GM13977 (cell line): ENCODE data around the gene SLC35F6.
"Not testable (repeated sequence)": the region's sequence is repeated elsewhere in the genome, so short reads cannot be mapped to it uniquely, and the experiment has no call there.

ENCODE experiments used
- DNase-seq: peaks from one replicate; pipeline ENCODE4 v3.0.0; 2012; ENCODE audit warnings: low spot score
- in situ Hi-C: fragments of 300-500 bp; cut with MboI; formaldehyde crosslinking; loops from one replicate; pipeline ENCODE4 v1.12.0; 2022; ENCODE audit warnings: low sequenced_read_pairs, low pct_unique_long_range_greater_than_20kb, mixed read lengths, inconsistent platforms; ENCODE audit not compliant: unreplicated experiment
- TF ChIP-seq, protein P1 (sequence below): IDR thresholded peaks from 2 replicates; pipeline ENCODE4 v1.5.1; 2012; ENCODE audit warnings: mild to moderate bottlenecking, control low read depth; ENCODE audit not compliant: insufficient read depth; ENCODE audit errors: extremely low read depth, missing control alignments

Gene SLC35F6

DNA sequence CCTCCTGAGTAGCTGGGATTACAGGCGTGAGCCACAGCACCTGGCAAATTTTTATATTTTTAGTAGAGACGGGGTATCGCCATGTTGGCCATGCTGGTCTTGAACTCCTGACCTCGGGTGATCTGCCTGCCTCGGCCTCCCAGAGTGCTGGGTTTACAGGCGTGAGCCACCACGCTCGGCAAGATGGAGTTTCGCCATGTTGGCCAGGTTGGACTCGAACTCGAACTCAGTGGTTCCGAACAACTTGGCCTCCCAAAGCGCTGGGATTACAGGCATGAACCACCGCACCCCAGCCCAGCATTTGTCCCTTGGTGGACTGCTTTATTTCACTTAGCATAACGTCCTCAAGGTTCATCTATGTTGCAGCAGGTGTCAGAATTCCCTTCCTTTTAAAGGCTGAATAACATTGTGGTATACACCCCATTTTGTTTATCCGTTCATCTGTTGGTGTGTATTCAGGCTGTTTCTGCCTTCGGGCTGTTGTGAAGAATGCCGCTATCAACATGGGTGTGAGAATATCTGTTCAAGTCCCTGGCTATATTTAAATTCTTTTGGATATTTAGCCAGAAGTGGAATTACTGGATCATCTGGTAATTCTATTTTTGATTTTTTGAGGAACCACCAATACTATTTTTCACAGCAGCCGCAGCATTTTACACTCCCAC is 20.6 kb downstream of the SLC35F6 start:
- no peak for DNase-seq
- TF ChIP-seq, protein P1, sequence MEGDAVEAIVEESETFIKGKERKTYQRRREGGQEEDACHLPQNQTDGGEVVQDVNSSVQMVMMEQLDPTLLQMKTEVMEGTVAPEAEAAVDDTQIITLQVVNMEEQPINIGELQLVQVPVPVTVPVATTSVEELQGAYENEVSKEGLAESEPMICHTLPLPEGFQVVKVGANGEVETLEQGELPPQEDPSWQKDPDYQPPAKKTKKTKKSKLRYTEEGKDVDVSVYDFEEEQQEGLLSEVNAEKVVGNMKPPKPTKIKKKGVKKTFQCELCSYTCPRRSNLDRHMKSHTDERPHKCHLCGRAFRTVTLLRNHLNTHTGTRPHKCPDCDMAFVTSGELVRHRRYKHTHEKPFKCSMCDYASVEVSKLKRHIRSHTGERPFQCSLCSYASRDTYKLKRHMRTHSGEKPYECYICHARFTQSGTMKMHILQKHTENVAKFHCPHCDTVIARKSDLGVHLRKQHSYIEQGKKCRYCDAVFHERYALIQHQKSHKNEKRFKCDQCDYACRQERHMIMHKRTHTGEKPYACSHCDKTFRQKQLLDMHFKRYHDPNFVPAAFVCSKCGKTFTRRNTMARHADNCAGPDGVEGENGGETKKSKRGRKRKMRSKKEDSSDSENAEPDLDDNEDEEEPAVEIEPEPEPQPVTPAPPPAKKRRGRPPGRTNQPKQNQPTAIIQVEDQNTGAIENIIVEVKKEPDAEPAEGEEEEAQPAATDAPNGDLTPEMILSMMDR, result no peak
- in situ Hi-C loops, result no loop called here

DNA sequence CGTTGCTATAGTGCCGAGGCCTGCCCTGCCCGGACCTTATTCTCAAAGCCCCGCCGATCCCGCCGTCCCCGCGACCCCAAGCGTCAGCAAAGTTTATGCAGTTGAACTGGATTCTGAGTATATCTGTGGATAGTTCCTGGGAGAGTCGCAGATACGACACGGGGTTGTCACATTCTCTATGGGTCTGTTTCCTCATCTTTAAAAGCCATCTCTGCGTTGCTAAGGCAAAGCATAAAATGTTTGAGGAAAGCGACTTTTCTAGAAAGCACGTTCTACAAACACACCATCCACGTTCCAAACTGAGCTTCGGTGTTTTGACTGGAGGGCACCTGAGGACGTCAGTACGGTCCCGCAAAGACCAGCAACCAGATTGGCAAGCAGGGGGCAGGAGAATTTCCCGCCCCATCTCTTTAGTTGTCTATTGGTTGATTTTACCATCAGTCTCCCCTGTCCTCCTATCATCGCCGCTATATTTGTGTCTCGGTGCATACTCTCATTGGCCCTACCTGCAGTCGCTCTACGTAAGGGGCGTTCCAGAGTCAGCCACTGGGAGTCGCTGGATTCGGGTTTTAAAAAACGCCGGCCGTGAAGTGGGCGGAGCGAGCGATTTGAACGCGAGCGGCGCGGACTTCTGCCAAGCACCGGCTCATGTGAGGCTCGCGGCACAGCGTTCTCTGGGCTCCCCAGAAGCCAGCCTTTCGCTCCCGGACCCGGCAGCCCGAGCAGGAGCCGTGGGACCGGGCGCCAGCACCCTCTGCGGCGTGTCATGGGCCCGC is 21.5 kb downstream of the SLC35F6 start, which contains the start of gene CENPA:
TSS of gene CENPA (plus strand) at position 626 of the 776 bp plus-strand sequence. CDS start at position 767, 141 bp downstream.
- peak; percentile 99 for DNase-seq
- in situ Hi-C loops, result no loop called here
- TF ChIP-seq, protein P1, result no peak

DNA sequence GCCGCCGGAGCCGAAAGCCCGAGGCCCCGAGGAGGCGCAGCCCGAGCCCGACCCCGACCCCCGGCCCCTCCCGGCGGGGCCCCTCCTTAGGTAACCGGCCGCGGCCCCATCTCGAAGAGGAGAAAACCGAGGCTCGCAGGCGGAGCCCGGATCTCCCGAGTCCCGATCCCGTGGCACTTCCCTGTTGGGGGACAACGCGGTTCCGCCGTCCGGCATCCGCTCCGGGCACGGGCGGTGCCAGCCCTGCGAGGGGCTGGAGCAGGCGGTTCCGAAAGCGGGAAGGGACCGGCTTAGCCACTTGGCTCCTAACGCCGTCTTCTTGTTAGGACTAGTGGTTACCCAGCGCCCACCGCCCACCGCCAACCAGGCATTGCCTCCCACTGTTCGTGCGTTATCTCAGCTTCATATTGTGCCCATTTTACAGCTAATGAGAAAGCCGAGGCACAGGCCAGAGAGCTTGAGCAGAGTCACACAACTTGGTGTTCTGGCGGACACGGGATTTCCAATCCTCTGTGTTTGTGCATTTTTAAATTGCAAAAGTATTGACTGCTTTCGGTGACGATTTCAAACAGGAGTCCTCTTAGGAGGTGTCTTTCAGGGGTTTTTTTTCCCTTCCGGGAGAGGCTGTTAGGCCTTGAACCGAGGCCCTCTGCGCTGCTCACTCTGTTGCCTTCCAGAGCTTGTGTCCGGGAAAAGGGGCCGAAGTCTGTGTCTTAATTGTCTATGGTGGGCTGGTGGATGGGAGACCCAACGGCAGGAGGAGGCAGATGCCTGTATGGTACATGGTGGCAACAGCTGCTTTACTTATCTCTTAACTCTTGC is 22.3 kb downstream of the SLC35F6 start:
- peak; percentile 39 for DNase-seq
- in situ Hi-C loops, result no loop called here
- TF ChIP-seq, protein P1, result no peak

DNA sequence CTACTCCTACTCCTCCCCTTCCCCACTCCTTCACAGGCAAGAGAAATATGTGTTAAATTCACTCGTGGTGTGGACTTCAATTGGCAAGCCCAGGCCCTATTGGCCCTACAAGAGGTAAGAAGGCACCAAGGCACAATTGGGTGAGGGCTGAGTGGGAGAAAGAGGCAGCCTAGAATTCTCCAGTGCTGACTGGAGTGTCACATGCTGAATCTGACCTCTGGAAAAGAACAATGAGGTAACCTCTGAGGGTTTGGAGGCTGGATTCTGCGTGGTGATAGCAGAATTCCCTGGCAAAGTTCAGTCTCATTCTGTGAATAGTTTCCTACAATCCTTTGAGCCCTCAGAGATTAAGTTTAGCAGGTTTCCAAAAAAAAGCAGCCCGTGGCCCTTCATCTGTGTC is 28.6 kb downstream of the SLC35F6 start:
- no peak for DNase-seq
- in situ Hi-C loops, result no loop called here
- TF ChIP-seq, protein P1, result no peak

DNA sequence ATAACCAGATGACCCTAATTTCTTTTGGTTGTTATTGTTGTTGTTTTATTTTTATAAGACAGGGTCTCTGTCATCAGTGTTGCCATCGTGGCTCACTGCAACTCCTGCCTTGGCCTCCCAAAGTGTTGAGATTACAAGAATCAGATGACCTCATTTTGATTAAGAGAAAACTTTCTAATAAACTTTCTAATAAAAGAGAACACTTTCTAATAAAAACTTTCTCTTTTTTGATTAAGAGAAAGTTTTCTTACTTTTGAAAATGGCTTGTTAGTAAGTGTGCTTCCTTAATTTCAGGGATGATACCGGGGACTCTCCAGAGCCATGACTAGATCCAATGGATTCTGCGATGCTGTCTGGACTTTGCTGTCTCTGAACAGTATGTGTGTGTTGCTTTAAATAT is 29.4 kb downstream of the SLC35F6 start:
- TF ChIP-seq, protein P1, result no peak
- no peak for DNase-seq
- in situ Hi-C loops, result no loop called here

DNA sequence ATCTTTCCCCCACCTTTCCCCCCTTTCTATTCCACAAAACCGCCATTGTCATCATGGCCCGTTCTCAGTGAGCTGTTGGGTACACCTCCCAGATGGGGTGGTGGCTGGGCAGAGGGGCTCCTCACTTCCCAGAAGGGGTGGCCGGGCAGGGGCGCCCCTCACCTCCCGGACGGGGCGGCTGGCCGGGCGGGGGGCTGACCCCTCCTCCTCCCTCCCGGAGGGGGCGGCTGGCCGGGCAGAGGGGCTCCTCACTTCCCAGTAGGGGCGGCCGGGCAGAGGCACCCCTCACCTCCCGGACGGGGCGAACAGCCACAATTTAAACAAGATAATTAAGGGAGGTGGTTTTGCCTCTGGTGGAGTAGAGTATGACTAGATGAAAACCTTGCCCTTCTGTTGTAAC is 31.1 kb downstream of the SLC35F6 start:
- in situ Hi-C loops, DNase-seq: not testable (repeated sequence)

DNA sequence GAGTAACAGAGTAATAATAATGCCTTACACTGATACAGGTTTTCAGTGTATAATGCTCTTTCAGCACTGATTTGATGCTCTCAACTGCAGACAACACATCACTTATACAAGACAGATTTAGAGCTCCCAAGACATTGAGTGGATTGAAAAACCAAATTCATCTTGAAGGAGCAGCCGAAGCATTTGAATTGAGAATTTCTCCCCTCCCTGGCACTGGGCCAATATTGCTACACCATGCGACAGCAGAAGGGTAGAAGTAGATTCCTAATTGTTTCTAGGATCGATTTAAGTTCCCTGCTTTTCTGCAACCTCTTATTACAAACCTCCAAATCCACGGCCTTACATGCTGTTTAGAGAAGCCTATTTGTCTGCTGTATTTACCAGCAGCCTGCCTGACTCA is 37.2 kb downstream of the SLC35F6 start:
- DNase-seq, result no peak
- TF ChIP-seq, protein P1, result no peak
- in situ Hi-C loops, result no loop called here
